ENCODE results near the gene ANKRD23. TPM values are rescaled to one million over a fixed set of nuclear protein-coding genes. Genes with fewer than 3 reads are reported as not detected.
A peak's percentile ranks its signal among the peaks of the same experiment; 100 is the strongest.

Gene ANKRD23
- total RNA-seq, 2 experiments from 2014 or later, result 6.2 to 10.4 TPM

- ChIA-PET CTCF (no interaction called here), POLR2A (no interaction called here)
- peak overlapping the region in 1 of 2 donors; percentile 21 for H3K27ac ChIP-seq (ENCODE audit: low read depth in 1 of 2, low read length in 2 of 2)
- Mint-ChIP-seq H3K9me3 (no peaks in the 10 kb centered on the region), H3K36me3 (ENCODE audit: low read depth) (peaks cover 86% of the 10 kb centered on the region), H3K27ac (peak overlapping the region; percentile 54), H3K4me1 (ENCODE audit: low read depth) (no peaks in the 10 kb centered on the region), H3K27me3 (no peaks in the 10 kb centered on the region), H3K4me3 (no peak overlapping the region)
- no peaks in the 10 kb centered on the region for H3K27me3 ChIP-seq (ENCODE audit: control insufficient read depth in 1 of 2, insufficient read depth in 2 of 2, low read length in 2 of 2)
- H3K36me3 ChIP-seq (ENCODE audit: insufficient read depth, low read length), result peaks cover 89% of the 10 kb centered on the region
- H3K4me1 ChIP-seq (ENCODE audit: insufficient read depth, low read length), result no peaks in the 10 kb centered on the region
- TF ChIP-seq CTCF (IDR thresholded peaks at IDR 0.05), result no peak
- H3K9me3 ChIP-seq (ENCODE audit: control insufficient read depth in 1 of 2, insufficient read depth in 1 of 2, low read length in 2 of 2), result no peaks in the 10 kb centered on the region
- DNase-seq (no peak), ATAC-seq (ENCODE audit: poor library complexity) (no peak)
- no peak overlapping the region for H3K4me3 ChIP-seq (ENCODE audit: low read length)
- intact Hi-C loops (cut with DNase I, micrococcal nuclease), result no loop called here
Measured at GRCh38 chr2:96830044-96830562, 13.7 kb downstream of the ANKRD23 start.

- ChIA-PET POLR2A (no interaction called here), CTCF (no interaction called here)
- H3K4me1 Mint-ChIP-seq (ENCODE audit: low read depth), result peaks cover 5% of the 10 kb centered on the region
- no peak overlapping the region for H3K27ac Mint-ChIP-seq
- H3K9me3 Mint-ChIP-seq, result no peaks in the 10 kb centered on the region
- no peaks in the 10 kb centered on the region for H3K27me3 Mint-ChIP-seq
- Histone ChIP-seq H3K4me1 (ENCODE audit: insufficient read depth, low read length) (no peaks in the 10 kb centered on the region), H3K36me3 (ENCODE audit: insufficient read depth, low read length) (peaks cover 94% of the 10 kb centered on the region), H3K9me3 (ENCODE audit: control insufficient read depth in 1 of 2, insufficient read depth in 1 of 2, low read length in 2 of 2) (no peaks in the 10 kb centered on the region), H3K27ac (ENCODE audit: low read depth in 1 of 2, low read length in 2 of 2) (no peak overlapping the region), H3K27me3 (ENCODE audit: control insufficient read depth in 1 of 2, insufficient read depth in 2 of 2, low read length in 2 of 2) (no peaks in the 10 kb centered on the region), H3K4me3 (ENCODE audit: low read length) (no peak overlapping the region)
- no peak for TF ChIP-seq CTCF (IDR thresholded peaks at IDR 0.05)
- ATAC-seq (ENCODE audit: poor library complexity) (no peak), DNase-seq (no peak)
- peaks cover 85% of the 10 kb centered on the region for H3K36me3 Mint-ChIP-seq (ENCODE audit: low read depth)
- intact Hi-C loops (cut with DNase I, micrococcal nuclease), result no loop called here
- no peak overlapping the region for H3K4me3 Mint-ChIP-seq
Measured at GRCh38 chr2:96828874-96829273, 14.9 kb downstream of the ANKRD23 start.

GRCh38 chr2:96828436-96828835 is 15.4 kb downstream of the ANKRD23 start:
- intact Hi-C loops (cut with DNase I, micrococcal nuclease), result no loop called here
- Histone ChIP-seq H3K9me3 (ENCODE audit: control insufficient read depth in 1 of 2, insufficient read depth in 1 of 2, low read length in 2 of 2) (no peaks in the 10 kb centered on the region), H3K27ac (ENCODE audit: low read depth in 1 of 2, low read length in 2 of 2) (no peak overlapping the region), H3K4me1 (ENCODE audit: insufficient read depth, low read length) (peaks cover under 1% of the 10 kb centered on the region), H3K4me3 (ENCODE audit: low read length) (no peak overlapping the region), H3K27me3 (ENCODE audit: control insufficient read depth in 1 of 2, insufficient read depth in 2 of 2, low read length in 2 of 2) (no peaks in the 10 kb centered on the region), H3K36me3 (ENCODE audit: insufficient read depth, low read length) (peaks cover 94% of the 10 kb centered on the region)
- Mint-ChIP-seq H3K27ac (no peak overlapping the region), H3K27me3 (no peaks in the 10 kb centered on the region), H3K4me1 (ENCODE audit: low read depth) (peaks cover 5% of the 10 kb centered on the region), H3K4me3 (no peak overlapping the region), H3K9me3 (no peaks in the 10 kb centered on the region), H3K36me3 (ENCODE audit: low read depth) (peaks cover 83% of the 10 kb centered on the region)
- DNase-seq (no peak), ATAC-seq (ENCODE audit: poor library complexity) (no peak)
- POLR2A ChIA-PET, result no interaction called here
- TF ChIP-seq CTCF (IDR thresholded peaks at IDR 0.05), result no peak
- CTCF ChIA-PET, result no interaction called here

Data from CD4-positive, alpha-beta T cell (primary cell).